ENCODE measurements around the gene CCDC88C. TPM values are rescaled to one million over a fixed set of nuclear protein-coding genes. Genes with fewer than 3 reads are reported as not detected.

The CCDC88C gene
- total and polyA plus RNA-seq, 2 experiments from 2014 or later = 23.6 to 60.7 TPM

- peaks cover 8% of the 10 kb centered on the region for H3K27me3 Mint-ChIP-seq (ENCODE audit: insufficient read depth, low read depth, poor library complexity)
- Histone ChIP-seq H4K20me1 (replicated peaks; ENCODE audit: insufficient read depth) (no peaks in the 10 kb centered on the region; the same call in none of the 2 replicates), H3K9me2 (ENCODE audit: insufficient read depth) (no peaks in the 10 kb centered on the region), H3K27ac (ENCODE audit: low read depth) (peak overlapping the region; percentile 88), H3K27me3 (ENCODE audit: insufficient read depth) (no peaks in the 10 kb centered on the region), H3K79me2 (replicated peaks; ENCODE audit: insufficient read depth) (no peaks in the 10 kb centered on the region), H3F3A (replicated peaks; ENCODE audit: low read depth) (peaks cover 9% of the 10 kb centered on the region), H2AFZ (peak overlapping the region; percentile 73; the same call in 1 of the 2 replicates), H3K4me3 (peak overlapping the region; percentile 53), H3K4me2 (peak overlapping the region; percentile 84), H3K4me1 (ENCODE audit: insufficient read depth) (peaks cover 30% of the 10 kb centered on the region), H3K36me3 (ENCODE audit: insufficient read depth) (peaks cover 23% of the 10 kb centered on the region; the same call in 1 of the 2 replicates)
- peaks cover 69% of the 10 kb centered on the region for H3K36me3 Mint-ChIP-seq (ENCODE audit: low read depth)
- H3K4me1 Mint-ChIP-seq = peaks cover 36% of the 10 kb centered on the region
- TF ChIP-seq, protein P1, sequence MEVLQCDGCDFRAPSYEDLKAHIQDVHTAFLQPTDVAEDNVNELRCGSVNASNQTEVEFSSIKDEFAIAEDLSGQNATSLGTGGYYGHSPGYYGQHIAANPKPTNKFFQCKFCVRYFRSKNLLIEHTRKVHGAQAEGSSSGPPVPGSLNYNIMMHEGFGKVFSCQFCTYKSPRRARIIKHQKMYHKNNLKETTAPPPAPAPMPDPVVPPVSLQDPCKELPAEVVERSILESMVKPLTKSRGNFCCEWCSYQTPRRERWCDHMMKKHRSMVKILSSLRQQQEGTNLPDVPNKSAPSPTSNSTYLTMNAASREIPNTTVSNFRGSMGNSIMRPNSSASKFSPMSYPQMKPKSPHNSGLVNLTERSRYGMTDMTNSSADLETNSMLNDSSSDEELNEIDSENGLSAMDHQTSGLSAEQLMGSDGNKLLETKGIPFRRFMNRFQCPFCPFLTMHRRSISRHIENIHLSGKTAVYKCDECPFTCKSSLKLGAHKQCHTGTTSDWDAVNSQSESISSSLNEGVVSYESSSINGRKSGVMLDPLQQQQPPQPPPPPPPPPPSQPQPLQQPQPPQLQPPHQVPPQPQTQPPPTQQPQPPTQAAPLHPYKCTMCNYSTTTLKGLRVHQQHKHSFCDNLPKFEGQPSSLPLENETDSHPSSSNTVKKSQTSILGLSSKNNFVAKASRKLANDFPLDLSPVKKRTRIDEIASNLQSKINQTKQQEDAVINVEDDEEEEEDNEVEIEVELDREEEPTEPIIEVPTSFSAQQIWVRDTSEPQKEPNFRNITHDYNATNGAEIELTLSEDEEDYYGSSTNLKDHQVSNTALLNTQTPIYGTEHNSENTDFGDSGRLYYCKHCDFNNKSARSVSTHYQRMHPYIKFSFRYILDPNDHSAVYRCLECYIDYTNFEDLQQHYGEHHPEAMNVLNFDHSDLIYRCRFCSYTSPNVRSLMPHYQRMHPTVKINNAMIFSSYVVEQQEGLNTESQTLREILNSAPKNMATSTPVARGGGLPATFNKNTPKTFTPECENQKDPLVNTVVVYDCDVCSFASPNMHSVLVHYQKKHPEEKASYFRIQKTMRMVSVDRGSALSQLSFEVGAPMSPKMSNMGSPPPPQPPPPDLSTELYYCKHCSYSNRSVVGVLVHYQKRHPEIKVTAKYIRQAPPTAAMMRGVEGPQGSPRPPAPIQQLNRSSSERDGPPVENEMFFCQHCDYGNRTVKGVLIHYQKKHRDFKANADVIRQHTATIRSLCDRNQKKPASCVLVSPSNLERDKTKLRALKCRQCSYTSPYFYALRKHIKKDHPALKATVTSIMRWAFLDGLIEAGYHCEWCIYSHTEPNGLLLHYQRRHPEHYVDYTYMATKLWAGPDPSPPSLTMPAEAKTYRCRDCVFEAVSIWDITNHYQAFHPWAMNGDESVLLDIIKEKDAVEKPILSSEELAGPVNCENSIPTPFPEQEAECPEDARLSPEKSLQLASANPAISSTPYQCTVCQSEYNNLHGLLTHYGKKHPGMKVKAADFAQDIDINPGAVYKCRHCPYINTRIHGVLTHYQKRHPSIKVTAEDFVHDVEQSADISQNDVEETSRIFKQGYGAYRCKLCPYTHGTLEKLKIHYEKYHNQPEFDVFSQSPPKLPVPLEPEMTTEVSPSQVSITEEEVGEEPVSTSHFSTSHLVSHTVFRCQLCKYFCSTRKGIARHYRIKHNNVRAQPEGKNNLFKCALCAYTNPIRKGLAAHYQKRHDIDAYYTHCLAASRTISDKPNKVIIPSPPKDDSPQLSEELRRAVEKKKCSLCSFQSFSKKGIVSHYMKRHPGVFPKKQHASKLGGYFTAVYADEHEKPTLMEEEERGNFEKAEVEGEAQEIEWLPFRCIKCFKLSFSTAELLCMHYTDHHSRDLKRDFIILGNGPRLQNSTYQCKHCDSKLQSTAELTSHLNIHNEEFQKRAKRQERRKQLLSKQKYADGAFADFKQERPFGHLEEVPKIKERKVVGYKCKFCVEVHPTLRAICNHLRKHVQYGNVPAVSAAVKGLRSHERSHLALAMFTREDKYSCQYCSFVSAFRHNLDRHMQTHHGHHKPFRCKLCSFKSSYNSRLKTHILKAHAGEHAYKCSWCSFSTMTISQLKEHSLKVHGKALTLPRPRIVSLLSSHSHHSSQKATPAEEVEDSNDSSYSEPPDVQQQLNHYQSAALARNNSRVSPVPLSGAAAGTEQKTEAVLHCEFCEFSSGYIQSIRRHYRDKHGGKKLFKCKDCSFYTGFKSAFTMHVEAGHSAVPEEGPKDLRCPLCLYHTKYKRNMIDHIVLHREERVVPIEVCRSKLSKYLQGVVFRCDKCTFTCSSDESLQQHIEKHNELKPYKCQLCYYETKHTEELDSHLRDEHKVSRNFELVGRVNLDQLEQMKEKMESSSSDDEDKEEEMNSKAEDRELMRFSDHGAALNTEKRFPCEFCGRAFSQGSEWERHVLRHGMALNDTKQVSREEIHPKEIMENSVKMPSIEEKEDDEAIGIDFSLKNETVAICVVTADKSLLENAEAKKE (CRISPR knock-in tag; IDR thresholded peaks at IDR 0.05) = no peak
- TF ChIP-seq ZNF331 (CRISPR knock-in tag; IDR thresholded peaks at IDR 0.05; ENCODE audit: low read depth) (no peak), JUNB (IDR thresholded peaks at IDR 0.05; ENCODE audit: unreplicated experiment) (no peak), CREB1 (CRISPR knock-in tag; IDR thresholded peaks at IDR 0.05; ENCODE audit: low read depth) (no peak), REST (IDR thresholded peaks at IDR 0.05; ENCODE audit: unreplicated experiment) (no peak), POLR2AphosphoS5 (IDR thresholded peaks at IDR 0.05; ENCODE audit: low read depth) (no peak), EZH2 (IDR thresholded peaks at IDR 0.05; ENCODE audit: low read depth, unreplicated experiment) (no peak), NANOG (IDR thresholded peaks at IDR 0.05; ENCODE audit: borderline replicate concordance) (no peak), EZH2phosphoT487 (IDR thresholded peaks at IDR 0.05; ENCODE audit: unreplicated experiment) (no peak), ZNF114 (CRISPR knock-in tag; IDR thresholded peaks at IDR 0.05) (no peak), STAT1 (IDR thresholded peaks at IDR 0.05; ENCODE audit: unreplicated experiment) (no peak), CTCF (conservative IDR thresholded peaks at IDR 0.05; ENCODE audit: low read depth in 2 of 2) (no peak)
- TF ChIP-seq, protein P2, sequence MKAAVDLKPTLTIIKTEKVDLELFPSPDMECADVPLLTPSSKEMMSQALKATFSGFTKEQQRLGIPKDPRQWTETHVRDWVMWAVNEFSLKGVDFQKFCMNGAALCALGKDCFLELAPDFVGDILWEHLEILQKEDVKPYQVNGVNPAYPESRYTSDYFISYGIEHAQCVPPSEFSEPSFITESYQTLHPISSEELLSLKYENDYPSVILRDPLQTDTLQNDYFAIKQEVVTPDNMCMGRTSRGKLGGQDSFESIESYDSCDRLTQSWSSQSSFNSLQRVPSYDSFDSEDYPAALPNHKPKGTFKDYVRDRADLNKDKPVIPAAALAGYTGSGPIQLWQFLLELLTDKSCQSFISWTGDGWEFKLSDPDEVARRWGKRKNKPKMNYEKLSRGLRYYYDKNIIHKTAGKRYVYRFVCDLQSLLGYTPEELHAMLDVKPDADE (IDR thresholded peaks at IDR 0.05) = no peak
- ATAC-seq (peak; percentile 0; the same call in 1 of the 3 replicates), DNase-seq (ENCODE audit: low spot score) (no peak)
- H3K27ac Mint-ChIP-seq = peak overlapping the region; percentile 37; the same call in 1 of the 2 replicates
- H3K4me3 Mint-ChIP-seq = peak overlapping the region; percentile 52; the same call in 2 of the 3 replicates
- no peaks in the 10 kb centered on the region for H3K9me3 Mint-ChIP-seq
Measured at GRCh38 chr14:91303924-91304229, 113.7 kb downstream of the CCDC88C start.
